Thymus (tissue), 11 donors: ENCODE measurements around the gene CA6. TPM values are rescaled to one million over a fixed set of nuclear protein-coding genes. Genes with fewer than 3 reads are reported as not detected.
"Not testable (repeated sequence)": the region's sequence is repeated elsewhere in the genome, so short reads cannot be mapped to it uniquely, and the experiment has no call there.

Source experiments
- DNase-seq, 9 donors: peaks; one replicate each; pipeline ENCODE4 v3.0.0-alpha.2; 2013; ENCODE audit warnings: low spot score in 9 of 9, low read depth in 6 of 9, missing footprints in 1 of 9
- H3K27ac ChIP-seq, 2 donors: one replicate each; pipeline ENCODE4 v1.5.1; 2013; ENCODE audit warnings: control low read depth in 1 of 2, low read depth in 1 of 2, low read length in 1 of 2, mild to moderate bottlenecking in 1 of 2, moderate library complexity in 1 of 2
- H3K27me3 ChIP-seq, 2 donors: one replicate each; pipeline ENCODE4 v1.5.1; 2013; ENCODE audit warnings: low read length in 1 of 2; ENCODE audit not compliant: control insufficient read depth in 2 of 2, insufficient read depth in 1 of 2
- H3K36me3 ChIP-seq, 2 donors: one replicate each; pipeline ENCODE4 v1.5.1; 2013; ENCODE audit warnings: low read length in 1 of 2, mild to moderate bottlenecking in 1 of 2, moderate library complexity in 1 of 2; ENCODE audit not compliant: control insufficient read depth in 2 of 2, insufficient read depth in 2 of 2
- H3K4me1 ChIP-seq, 2 donors: one replicate each; pipeline ENCODE4 v1.5.1; 2013; ENCODE audit warnings: low read length in 2 of 2; ENCODE audit not compliant: control insufficient read depth in 2 of 2, insufficient read depth in 2 of 2
- H3K4me3 ChIP-seq, 2 donors: one replicate each; pipeline ENCODE4 v1.5.1; 2013; ENCODE audit warnings: low read length in 2 of 2, control low read depth in 1 of 2, mild to moderate bottlenecking in 1 of 2
- H3K9me3 ChIP-seq, 2 donors: one replicate each; pipeline ENCODE4 v1.5.1; 2013; ENCODE audit warnings: low read length in 1 of 2, mild to moderate bottlenecking in 1 of 2; ENCODE audit not compliant: control insufficient read depth in 2 of 2, insufficient read depth in 1 of 2
- WGBS: extraction: QIAGEN DNeasy Blood & Tissue Kit; methylation state at CpG from one replicate; pipeline ENCODE4 v1.1.7; 2013; 5-methylcytosine and 5-hydroxymethylcytosine counted together
- polyA plus RNA-seq: library from polyadenylated mRNA; stranded (reverse); fragments of 200-250 nt; gene quantifications from one replicate; pipeline ENCODE4 v1.2.3, GENCODE V29; 2013
- total RNA-seq: library from RNA; stranded (reverse); fragments of 120-200 nt; gene quantifications from one replicate; pipeline ENCODE4 v1.2.4, GENCODE V29; 2013
- donor health status: healthy.

The CA6 gene
- total and polyA plus RNA-seq, 2 donors, result 0.37 to 1.5 TPM

DNA sequence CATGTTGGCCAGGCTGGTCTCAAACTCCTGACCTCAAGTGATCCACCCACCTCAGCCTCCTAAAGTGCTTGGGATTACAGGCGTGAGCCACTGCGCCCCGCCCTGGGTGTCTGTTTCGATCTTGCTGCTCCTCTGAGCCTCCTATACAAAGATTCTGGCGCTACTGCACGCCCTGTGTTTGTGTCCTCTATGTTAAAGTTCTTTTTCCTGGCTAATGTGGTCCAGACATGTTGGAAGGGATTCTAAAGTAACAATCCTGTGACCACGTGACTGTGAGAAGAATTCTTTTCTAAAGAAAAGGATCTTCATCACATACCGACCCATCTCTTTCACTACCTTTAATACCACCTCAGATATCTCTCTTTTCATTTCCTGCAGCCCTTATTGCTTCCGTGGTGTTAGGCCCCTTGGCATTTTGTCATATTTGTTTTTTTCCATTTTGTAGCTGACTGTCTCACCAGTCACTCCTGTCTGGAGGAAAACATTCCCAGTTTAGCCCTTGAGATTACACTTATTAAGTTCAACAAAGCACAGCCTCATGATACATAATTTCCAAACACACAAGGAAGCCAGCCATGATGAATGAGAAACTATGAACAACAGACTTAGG lies 40.0 kb upstream of the CA6 start:
- H3K27me3 ChIP-seq, result no peaks in the 10 kb centered on the region
- H3K4me3 ChIP-seq, result no peak overlapping the region
- no peaks in the 10 kb centered on the region for H3K36me3 ChIP-seq
- DNase-seq, result no peak
- H3K27ac ChIP-seq, result no peak overlapping the region
- no peaks in the 10 kb centered on the region for H3K9me3 ChIP-seq
- H3K4me1 ChIP-seq, result peaks cover 0 to 7% of the 10 kb centered on the region in 2 donors
- 79% methylated on average over 9 of the region's 9 CpGs for WGBS

DNA sequence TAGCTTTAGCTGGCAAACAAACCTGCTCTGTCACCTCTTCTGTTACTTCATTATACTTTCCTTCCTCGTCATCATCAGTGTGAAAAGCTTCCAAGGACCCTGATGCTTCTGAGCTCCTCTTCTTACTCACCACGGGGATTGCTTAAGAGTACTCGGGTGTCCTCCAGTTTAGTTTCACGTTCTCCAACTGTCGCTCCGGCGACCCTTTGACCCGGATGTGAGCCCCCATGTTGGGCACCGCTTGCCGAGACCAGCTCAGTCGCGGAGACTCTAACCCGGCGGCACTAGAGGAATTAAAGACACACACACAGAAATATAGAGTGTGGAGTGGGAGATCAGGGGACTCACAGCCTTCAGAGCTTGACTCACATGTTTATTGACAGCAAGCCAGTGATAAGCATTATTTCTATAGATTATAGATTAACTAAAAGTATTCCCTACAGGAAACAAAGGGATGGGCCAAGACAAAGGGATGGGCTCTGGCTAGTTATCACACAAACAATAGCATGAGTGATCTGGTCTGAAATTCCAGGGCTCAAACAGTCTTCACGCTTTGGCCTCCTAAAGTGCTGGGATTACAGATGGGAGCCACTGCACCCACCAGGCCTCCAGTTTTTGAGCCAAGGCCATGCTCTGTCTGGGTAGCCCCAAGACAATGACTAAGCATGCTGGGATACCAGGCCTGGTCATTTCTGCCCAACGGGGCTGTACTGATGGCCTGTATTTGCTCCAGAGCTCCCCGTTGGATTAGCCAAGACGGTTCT lies 37.1 kb upstream of the CA6 start:
- H3K9me3 ChIP-seq, result peaks cover 0 to 7% of the 10 kb centered on the region in 2 donors
- H3K4me3 ChIP-seq, result no peak overlapping the region
- H3K27me3 ChIP-seq, result no peaks in the 10 kb centered on the region
- H3K4me1 ChIP-seq, result peaks cover 0 to 4% of the 10 kb centered on the region in 2 donors
- DNase-seq, result no peak
- H3K36me3 ChIP-seq, result no peaks in the 10 kb centered on the region
- no peak overlapping the region for H3K27ac ChIP-seq
- WGBS, result 90% methylated on average over 18 of the region's 18 CpGs

DNA sequence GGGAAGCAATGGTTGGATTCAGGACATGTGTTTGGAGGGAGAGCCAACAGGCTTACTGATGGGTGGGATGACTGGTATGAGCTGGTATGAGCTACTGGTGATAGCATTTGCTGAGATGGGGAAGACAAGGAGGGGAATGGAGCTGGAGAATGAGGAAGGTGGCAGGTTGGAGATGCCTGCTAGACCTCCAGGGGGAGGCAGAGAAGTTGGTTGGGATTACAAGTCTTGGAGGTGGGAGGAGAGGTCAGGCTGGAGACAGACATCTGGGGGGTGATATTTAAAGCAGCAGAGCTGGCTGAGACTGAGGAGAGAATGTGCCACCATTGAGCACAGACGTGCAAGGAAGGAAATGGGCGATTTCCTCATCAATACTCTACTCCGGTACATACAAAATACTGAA lies 35.3 kb upstream of the CA6 start:
- Histone ChIP-seq H3K9me3 (peaks cover 0 to 7% of the 10 kb centered on the region in 2 donors), H3K27ac (no peak overlapping the region), H3K27me3 (no peaks in the 10 kb centered on the region), H3K4me3 (no peak overlapping the region), H3K36me3 (no peaks in the 10 kb centered on the region), H3K4me1 (no peaks in the 10 kb centered on the region)
- no peak for DNase-seq
- 94% methylated on average over 3 of the region's 3 CpGs for WGBS

DNA sequence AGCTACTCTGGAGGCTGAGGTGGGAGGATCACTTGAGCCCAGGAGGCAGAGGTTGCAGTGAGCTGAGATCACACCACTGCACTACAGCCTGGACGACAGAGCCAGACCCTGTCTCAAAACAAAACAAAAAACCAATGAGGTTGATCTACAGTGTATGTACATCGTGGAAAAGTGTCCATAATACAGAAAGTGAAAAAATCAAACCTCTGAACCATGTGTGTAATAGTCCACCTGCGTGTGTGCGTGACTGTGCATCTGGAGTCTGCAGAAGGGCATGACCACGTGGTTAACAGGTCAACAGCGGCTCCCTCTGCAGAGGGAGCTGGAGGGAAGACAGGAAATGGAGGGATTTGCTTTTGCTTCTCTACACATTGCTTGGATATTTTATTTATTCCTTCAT lies 34.8 kb upstream of the CA6 start:
- H3K9me3 ChIP-seq, result peaks cover 0 to 7% of the 10 kb centered on the region in 2 donors
- WGBS, result 73% methylated on average over 6 of the region's 6 CpGs
- no peaks in the 10 kb centered on the region for H3K27me3 ChIP-seq
- no peak for DNase-seq
- no peak overlapping the region for H3K4me3 ChIP-seq
- no peak overlapping the region for H3K27ac ChIP-seq
- no peaks in the 10 kb centered on the region for H3K36me3 ChIP-seq
- H3K4me1 ChIP-seq, result no peaks in the 10 kb centered on the region

DNA sequence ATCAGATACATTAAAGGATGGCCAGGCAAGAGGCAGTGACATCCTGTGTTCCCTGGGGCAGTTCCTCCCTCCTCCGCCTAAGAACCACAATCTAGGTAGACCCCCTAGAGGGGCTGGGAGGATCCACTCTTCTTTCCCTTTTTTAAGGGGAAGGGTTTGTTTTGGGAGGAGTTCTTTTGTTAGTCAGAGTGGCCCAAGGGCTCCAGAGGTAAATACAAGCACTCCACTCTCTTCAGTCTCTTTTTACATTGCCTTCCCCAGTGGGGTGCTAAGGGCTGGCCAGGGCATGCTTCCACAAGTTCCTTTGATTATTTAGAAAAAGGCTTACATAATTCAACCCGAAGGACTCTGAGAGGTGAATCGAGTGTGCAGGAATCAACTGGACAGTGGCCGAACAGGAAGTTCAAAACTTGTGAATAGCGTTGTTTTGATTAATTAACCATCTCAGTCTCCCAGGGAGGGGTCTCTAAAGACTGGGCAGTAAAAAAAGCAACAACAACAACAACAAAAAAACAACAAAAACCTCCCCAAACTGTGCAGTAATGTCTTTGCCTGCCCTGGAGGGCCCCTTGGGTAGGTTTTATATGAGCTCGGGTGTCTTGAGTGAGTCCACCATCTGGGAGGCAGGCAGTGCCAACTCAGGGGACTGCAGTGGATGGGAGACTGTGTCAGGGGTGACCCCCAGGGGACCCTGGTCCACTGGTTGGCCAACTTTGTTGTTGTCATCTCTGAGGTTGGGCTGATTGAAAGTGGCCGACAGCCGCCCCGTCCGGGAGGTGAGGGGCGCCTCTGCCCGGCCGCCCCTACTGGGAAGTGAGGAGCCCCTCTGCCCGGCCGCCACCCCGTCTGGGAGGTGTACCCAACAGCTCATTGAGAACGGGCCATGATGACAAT lies 34.0 kb upstream of the CA6 start:
- Histone ChIP-seq H3K4me1 (no peaks in the 10 kb centered on the region), H3K9me3 (peaks cover 0 to 7% of the 10 kb centered on the region in 2 donors), H3K4me3 (no peak overlapping the region), H3K27ac (no peak overlapping the region), H3K36me3 (no peaks in the 10 kb centered on the region), H3K27me3 (no peaks in the 10 kb centered on the region)
- WGBS, result 97% methylated on average over 16 of the region's 17 CpGs
- no peak for DNase-seq

DNA sequence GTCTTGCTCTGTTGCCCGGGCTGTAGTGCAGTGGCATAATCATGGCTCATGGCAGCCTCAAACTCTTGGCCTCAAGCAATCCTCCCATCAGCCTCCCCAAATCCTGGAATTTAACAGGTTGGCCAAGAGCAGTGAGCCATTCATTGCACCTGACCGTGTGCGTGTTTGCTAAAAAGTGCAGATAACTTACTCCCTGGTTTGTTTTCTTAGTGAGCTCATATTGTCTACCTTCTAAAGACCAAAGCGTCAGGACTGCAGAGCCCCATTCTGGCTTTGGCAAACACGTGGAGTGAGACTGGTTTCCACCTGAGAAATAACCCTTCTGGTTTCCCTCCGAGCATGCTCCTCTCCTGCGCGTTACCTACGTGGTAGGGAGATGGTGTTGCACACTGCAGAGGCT lies 32.2 kb upstream of the CA6 start:
- 94% methylated on average over 9 of the region's 9 CpGs for WGBS
- no peak for DNase-seq

DNA sequence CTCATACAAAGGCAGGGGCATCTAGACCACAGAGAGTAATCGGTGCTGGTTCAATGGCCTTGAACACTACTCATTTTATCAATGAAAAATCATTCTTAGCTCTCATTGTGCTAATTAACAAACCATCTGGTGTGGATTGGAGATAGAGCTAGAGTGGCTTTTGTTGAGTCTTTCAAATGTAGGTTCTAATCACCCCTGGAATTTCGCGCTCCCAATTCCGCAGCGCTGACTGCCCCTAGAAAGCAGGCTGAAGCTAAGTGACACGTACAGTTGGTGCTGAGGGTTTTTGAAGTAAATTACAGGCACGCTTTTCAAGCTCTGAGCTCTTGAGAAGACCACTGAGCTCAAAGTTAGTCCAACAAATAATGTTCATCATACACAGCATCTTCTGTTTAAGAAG lies 31.2 kb upstream of the CA6 start:
- Histone ChIP-seq H3K27ac (no peak overlapping the region), H3K27me3 (no peaks in the 10 kb centered on the region), H3K9me3 (peaks cover 0 to 7% of the 10 kb centered on the region in 2 donors), H3K4me1 (no peaks in the 10 kb centered on the region), H3K36me3 (no peaks in the 10 kb centered on the region), H3K4me3 (no peak overlapping the region)
- 96% methylated on average over 7 of the region's 7 CpGs for WGBS
- DNase-seq, result no peak

More for the DNA sequence above, 32.2 kb upstream of the CA6 start:
- no peak overlapping the region for H3K4me3 ChIP-seq
- no peaks in the 10 kb centered on the region for H3K36me3 ChIP-seq
- H3K9me3 ChIP-seq, result peaks cover 0 to 7% of the 10 kb centered on the region in 2 donors
- no peak overlapping the region for H3K27ac ChIP-seq
- H3K4me1 ChIP-seq, result no peaks in the 10 kb centered on the region
- no peaks in the 10 kb centered on the region for H3K27me3 ChIP-seq

DNA sequence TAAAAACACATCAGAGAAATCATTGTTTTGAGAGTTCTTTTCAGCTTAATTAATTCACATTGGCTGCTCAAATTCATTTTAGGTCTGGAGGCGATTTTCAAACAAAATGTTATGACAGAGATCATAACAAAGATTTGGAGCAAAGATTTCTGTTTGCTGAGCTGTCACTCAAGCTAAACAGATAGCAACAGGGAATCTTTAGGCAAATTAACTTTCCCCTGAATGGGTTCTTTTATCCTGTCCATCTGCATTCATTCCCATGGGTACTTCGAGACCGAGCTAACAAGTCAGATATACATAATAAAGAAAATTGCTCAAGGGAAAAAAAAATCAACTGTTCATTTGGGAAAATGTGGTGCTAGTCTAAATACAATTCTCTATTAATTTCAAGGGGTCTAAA lies 30.2 kb upstream of the CA6 start:
- 98% methylated on average over 3 of the region's 3 CpGs for WGBS
- H3K27me3 ChIP-seq, result no peaks in the 10 kb centered on the region
- H3K36me3 ChIP-seq, result no peaks in the 10 kb centered on the region
- DNase-seq, result no peak
- H3K9me3 ChIP-seq, result peaks cover 0 to 7% of the 10 kb centered on the region in 2 donors
- no peak overlapping the region for H3K27ac ChIP-seq
- H3K4me3 ChIP-seq, result no peak overlapping the region
- no peaks in the 10 kb centered on the region for H3K4me1 ChIP-seq

DNA sequence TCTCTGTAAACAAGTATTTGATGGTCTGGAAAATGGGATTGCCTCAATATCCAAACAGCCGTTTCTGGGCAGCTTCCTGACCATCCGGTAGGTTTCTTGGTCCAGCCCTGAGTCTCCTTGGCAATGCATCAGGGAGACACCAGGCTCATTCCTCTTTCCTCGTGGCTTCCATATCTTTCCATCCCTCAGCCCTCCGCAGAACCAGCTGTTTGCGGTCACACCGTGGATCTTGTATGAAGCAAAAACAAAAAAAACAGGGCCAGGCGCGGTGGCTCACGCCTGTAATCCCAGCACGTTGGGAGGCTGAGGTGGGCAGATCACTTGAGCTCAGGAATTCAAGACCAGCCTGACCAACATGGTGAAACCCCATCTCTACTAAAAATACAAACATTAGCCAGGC lies 28.1 kb upstream of the CA6 start:
- H3K9me3 ChIP-seq, H3K36me3 ChIP-seq, H3K4me1 ChIP-seq, DNase-seq, H3K27ac ChIP-seq, H3K4me3 ChIP-seq, H3K27me3 ChIP-seq: not testable (repeated sequence)
- WGBS, result 91% methylated on average over 10 of the region's 10 CpGs
